ENCODE results near the gene KNDC1. TPM values are rescaled to one million over a fixed set of nuclear protein-coding genes. Genes with fewer than 3 reads are reported as not detected.

KNDC1 gene
- total RNA-seq, 1 donor: 5.6 TPM

DNA sequence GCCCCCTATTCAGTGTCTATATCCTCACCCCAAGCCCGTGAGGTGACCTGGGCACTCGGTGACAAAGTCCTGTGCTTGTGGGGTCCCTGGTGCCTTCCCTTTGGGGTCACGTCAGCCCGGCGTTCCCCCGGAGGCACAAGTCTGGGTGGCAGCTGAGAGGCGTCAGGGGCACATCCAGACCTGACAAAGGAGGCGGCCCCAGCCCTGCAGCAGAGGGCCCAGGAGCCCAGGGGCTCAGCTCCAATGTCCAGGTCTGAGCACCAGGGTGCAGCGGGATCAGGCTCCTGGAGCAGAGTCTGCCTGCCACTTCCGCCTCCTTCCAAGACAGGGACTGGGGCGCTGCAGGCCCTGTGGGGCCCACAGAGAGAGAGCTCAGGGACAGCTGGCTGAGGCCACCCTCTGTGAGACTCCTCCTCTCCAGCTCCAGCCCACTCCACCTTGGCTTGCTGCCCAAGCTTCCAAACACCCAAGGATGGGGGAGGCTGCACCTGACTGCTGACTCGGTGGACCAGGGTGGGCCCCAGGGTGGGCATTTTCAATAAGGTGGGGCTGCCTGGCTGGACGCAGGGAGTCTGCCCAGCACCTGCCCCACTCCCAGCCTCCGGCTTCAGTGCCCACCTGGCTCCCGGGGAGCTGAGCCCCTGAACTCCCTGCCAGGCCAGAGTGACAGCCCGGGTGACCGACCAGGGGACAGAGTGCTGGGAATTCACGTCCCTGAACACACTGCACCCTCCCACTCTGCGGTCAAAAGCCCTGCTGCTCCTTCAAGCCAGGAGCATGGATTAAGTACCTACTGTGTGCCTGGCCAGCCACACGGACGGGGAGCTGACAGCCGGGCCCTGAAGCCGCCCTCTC lies 1.0 kb upstream of the KNDC1 start:
- H3K4me3 ChIP-seq (ENCODE audit: low read depth, low read length): no peak overlapping the region
- TF ChIP-seq, protein P1, sequence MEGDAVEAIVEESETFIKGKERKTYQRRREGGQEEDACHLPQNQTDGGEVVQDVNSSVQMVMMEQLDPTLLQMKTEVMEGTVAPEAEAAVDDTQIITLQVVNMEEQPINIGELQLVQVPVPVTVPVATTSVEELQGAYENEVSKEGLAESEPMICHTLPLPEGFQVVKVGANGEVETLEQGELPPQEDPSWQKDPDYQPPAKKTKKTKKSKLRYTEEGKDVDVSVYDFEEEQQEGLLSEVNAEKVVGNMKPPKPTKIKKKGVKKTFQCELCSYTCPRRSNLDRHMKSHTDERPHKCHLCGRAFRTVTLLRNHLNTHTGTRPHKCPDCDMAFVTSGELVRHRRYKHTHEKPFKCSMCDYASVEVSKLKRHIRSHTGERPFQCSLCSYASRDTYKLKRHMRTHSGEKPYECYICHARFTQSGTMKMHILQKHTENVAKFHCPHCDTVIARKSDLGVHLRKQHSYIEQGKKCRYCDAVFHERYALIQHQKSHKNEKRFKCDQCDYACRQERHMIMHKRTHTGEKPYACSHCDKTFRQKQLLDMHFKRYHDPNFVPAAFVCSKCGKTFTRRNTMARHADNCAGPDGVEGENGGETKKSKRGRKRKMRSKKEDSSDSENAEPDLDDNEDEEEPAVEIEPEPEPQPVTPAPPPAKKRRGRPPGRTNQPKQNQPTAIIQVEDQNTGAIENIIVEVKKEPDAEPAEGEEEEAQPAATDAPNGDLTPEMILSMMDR (IDR thresholded peaks at IDR 0.05; ENCODE audit: insufficient read depth, low read depth, low read length): no peak
- DNase-seq (ENCODE audit: low read depth): peak; percentile 11

- no peak overlapping the region for H3K4me3 ChIP-seq (ENCODE audit: low read depth, low read length)
- DNase-seq (ENCODE audit: low read depth): no peak
- TF ChIP-seq, protein P1 (IDR thresholded peaks at IDR 0.05; ENCODE audit: insufficient read depth, low read depth, low read length): no peak
Measured at GRCh38 chr10:133159611-133159949, 439 bp upstream of the KNDC1 start.

DNA sequence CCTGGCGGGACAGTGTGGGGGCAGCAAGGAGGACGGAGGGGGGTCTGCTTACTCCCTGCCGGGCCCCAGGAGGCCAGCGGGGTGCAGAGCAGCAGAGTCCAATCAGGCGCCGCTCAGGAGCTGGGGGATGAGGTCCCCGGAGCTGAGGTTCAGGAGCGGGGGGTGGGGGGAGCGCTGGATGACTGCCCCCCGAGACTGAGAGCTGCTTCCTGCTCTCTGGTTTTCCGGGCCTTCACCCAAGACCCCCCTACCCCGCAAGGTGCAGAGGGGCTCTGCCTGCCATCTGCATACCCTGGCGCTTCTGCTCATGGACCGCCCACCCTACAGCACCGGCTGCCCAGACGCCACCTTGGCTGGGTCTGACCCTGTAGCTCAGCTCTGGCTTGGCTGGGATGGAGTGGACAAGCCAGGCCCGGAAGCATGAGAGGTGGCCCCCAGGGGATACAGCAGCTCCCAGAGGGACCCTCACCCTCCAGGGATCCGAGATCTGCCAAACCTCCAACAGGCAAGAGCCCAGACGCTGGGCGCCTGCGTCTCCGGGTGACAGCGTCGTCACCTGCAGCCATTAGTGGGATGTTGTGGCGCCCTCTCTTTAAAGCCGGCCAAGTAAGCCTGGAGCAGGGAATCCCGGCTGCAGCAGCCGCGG lies 930 bp downstream of the KNDC1 start:
- TF ChIP-seq, protein P1 (IDR thresholded peaks at IDR 0.05; ENCODE audit: insufficient read depth, low read depth, low read length): no peak
- DNase-seq (ENCODE audit: low read depth): no peak
- H3K4me3 ChIP-seq (ENCODE audit: low read depth, low read length): peak overlapping the region; percentile 64

GRCh38 chr10:133161486-133162109 lies 1.6 kb downstream of the KNDC1 start:
- H3K4me3 ChIP-seq (ENCODE audit: low read depth, low read length): peak overlapping the region; percentile 64
- no peak for DNase-seq (ENCODE audit: low read depth)
- TF ChIP-seq, protein P1 (IDR thresholded peaks at IDR 0.05; ENCODE audit: insufficient read depth, low read depth, low read length): no peak

GRCh38 chr10:133162178-133162909 lies 2.3 kb downstream of the KNDC1 start:
- no peak overlapping the region for H3K4me3 ChIP-seq (ENCODE audit: low read depth, low read length)
- TF ChIP-seq, protein P1 (IDR thresholded peaks at IDR 0.05; ENCODE audit: insufficient read depth, low read depth, low read length): no peak
- DNase-seq (ENCODE audit: low read depth): no peak
